Tibial nerve (tissue), 4 donors: Measurements from ENCODE around the gene IFIT3.

Experiments used
- CTCF ChIP-seq, 5 experiments: fragments of 200-600 bp in 3 of 5; fragments of 450-650 bp in 2 of 5; sonication (generic) in 3 of 5; IDR thresholded peaks; one replicate each; pipeline ENCODE4 v1.5.1; 2016 to 2019; ENCODE audit warnings: antibody characterized with exemption in 5 of 5, mild to moderate bottlenecking in 3 of 5, moderate library complexity in 2 of 5
- EP300 ChIP-seq, 2 donors: sonication (generic); formaldehyde crosslinking; IDR thresholded peaks; one replicate each; pipeline ENCODE4 v1.6.1; 2017; ENCODE audit warnings: antibody characterized with exemption in 2 of 2, mild to moderate bottlenecking in 1 of 2
- POLR2A ChIP-seq, 2 donors: fragments of 450-650 bp; IDR thresholded peaks; one replicate each; pipeline ENCODE4 v1.6.1; 2017; ENCODE audit warnings: antibody characterized with exemption in 2 of 2, mild to moderate bottlenecking in 2 of 2, moderate library complexity in 2 of 2

- TF ChIP-seq CTCF (IDR thresholded peaks at IDR 0.05) (no peak), POLR2A (IDR thresholded peaks at IDR 0.05) (no peak), EP300 (IDR thresholded peaks at IDR 0.05) (no peak)
These were observed 25.2 kb upstream of the IFIT3 start for GRCh38 chr10:89302625-89303024.
